Measurements from ENCODE around the gene SCYL1. TPM values are rescaled to one million over a fixed set of nuclear protein-coding genes. Genes with fewer than 3 reads are reported as not detected.
A peak's percentile ranks its signal among the peaks of the same experiment; 100 is the strongest.

The SCYL1 gene
- polyA plus RNA-seq, 1 donor (not counting 4 experiments of a cell fraction or from before 2014, with no cell fraction given): 31.3 TPM

DNA sequence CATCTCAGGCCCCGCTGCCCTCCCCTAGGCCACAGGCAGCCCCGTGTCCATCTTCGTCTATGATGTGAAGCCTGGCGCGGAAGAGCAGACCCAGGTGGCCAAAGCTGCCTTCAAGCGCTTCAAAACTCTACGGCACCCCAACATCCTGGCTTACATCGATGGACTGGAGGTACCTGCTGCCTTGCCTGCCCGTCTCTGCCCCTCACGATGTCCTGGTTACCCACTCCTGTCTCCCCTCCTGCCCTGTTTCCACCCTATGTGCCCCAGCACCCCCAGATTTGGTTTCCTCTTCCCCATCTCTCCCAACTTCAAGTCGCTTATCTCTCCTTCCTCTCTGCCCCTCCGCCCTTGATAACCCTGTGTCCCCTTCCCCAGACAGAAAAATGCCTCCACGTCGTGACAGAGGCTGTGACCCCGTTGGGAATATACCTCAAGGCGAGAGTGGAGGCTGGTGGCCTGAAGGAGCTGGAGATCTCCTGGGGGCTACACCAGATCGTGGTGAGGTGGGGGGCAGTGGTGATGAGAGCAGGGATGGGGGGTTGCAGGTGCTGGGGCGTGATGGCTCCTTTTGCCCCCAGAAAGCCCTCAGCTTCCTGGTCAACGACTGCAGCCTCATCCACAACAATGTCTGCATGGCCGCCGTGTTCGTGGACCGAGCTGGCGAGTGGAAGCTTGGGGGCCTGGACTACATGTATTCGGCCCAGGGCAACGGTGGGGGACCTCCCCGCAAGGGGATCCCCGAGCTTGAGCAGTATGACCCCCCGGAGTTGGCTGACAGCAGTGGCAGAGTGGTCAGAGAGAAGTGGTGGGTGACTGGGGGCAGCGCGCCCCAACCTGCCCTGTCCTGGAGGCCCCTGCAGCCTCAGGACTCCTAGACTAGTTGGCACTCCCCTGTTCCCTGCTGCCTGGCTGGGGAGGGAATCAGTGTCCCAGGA is 930 bp downstream of the SCYL1 start:
- peaks cover 10% of the 10 kb centered on the region for H3K4me1 ChIP-seq (ENCODE audit: control insufficient read depth, extremely low read depth, insufficient read depth, low read length)
- H3K79me2 ChIP-seq (ENCODE audit: control insufficient read depth, insufficient read depth, low read length): peaks cover 23% of the 10 kb centered on the region
- no peak for FAIRE-seq
- H4K20me1 ChIP-seq (ENCODE audit: control insufficient read depth, extremely low read depth, insufficient read depth, low read length): no peaks in the 10 kb centered on the region
- TF ChIP-seq CTCF (optimal IDR thresholded peaks at IDR 0.05 in 1 of 3, IDR thresholded peaks at IDR 0.05 in 1 of 3, conservative IDR thresholded peaks at IDR 0.05 in 1 of 3; ENCODE audit: extremely low read depth in 1 of 3, insufficient read depth in 2 of 3, low read length in 3 of 3) (no peak), EZH2 (IDR thresholded peaks at IDR 0.05; ENCODE audit: low read length) (no peak)
- peak overlapping the region; percentile 65 for H2AFZ ChIP-seq (ENCODE audit: control insufficient read depth, low read length)
- peak overlapping the region; percentile 78 to 93 (median 83) for H3K4me3 ChIP-seq (ENCODE audit: control insufficient read depth in 2 of 3, extremely low read depth in 1 of 3, insufficient read depth in 2 of 3, low read depth in 1 of 3, low read length in 3 of 3)
- peaks cover 14 to 26% of the 10 kb centered on the region in 2 experiments for H3K36me3 ChIP-seq (ENCODE audit: control insufficient read depth in 2 of 2, extremely low read depth in 1 of 2, insufficient read depth in 2 of 2, low read length in 2 of 2)
- peak overlapping the region; percentile 96 for H3K4me2 ChIP-seq (ENCODE audit: control insufficient read depth, extremely low read depth, insufficient read depth, low read depth, low read length)
- dilution Hi-C loops (cut with MboI; ENCODE audit: extremely low pct_ligation_motif_present, low sequenced_read_pairs): no loop called here
- no peaks in the 10 kb centered on the region for H3K9me3 ChIP-seq (ENCODE audit: control insufficient read depth, low read depth, low read length)
- H3K9ac ChIP-seq (ENCODE audit: control insufficient read depth, extremely low read depth, insufficient read depth, low read length): peak overlapping the region; percentile 92
- DNase-seq (ENCODE audit: low read depth, low spot score): no peak
- H3K9me1 ChIP-seq (ENCODE audit: control insufficient read depth, extremely low read depth, insufficient read depth, low read length): peaks cover 2% of the 10 kb centered on the region
- peak overlapping the region; percentile 74 for H3K27ac ChIP-seq (ENCODE audit: control insufficient read depth, insufficient read depth, low read length)
- H3K27me3 ChIP-seq (ENCODE audit: control insufficient read depth, extremely low read depth, insufficient read depth, low read length): peaks cover 5% of the 10 kb centered on the region

- Histone ChIP-seq H3K4me3 (ENCODE audit: control insufficient read depth in 2 of 3, extremely low read depth in 1 of 3, insufficient read depth in 2 of 3, low read depth in 1 of 3, low read length in 3 of 3) (no peak overlapping the region), H3K27me3 (ENCODE audit: control insufficient read depth, extremely low read depth, insufficient read depth, low read length) (peaks cover 5% of the 10 kb centered on the region), H3K4me2 (ENCODE audit: control insufficient read depth, extremely low read depth, insufficient read depth, low read depth, low read length) (no peak overlapping the region), H2AFZ (ENCODE audit: control insufficient read depth, low read length) (no peak overlapping the region), H4K20me1 (ENCODE audit: control insufficient read depth, extremely low read depth, insufficient read depth, low read length) (no peaks in the 10 kb centered on the region), H3K27ac (ENCODE audit: control insufficient read depth, insufficient read depth, low read length) (no peak overlapping the region), H3K36me3 (ENCODE audit: control insufficient read depth in 2 of 2, extremely low read depth in 1 of 2, insufficient read depth in 2 of 2, low read length in 2 of 2) (peaks cover 19 to 31% of the 10 kb centered on the region in 2 experiments), H3K9me1 (ENCODE audit: control insufficient read depth, extremely low read depth, insufficient read depth, low read length) (peaks cover 2% of the 10 kb centered on the region), H3K9ac (ENCODE audit: control insufficient read depth, extremely low read depth, insufficient read depth, low read length) (no peak overlapping the region), H3K79me2 (ENCODE audit: control insufficient read depth, insufficient read depth, low read length) (peaks cover 23% of the 10 kb centered on the region), H3K4me1 (ENCODE audit: control insufficient read depth, extremely low read depth, insufficient read depth, low read length) (peaks cover 10% of the 10 kb centered on the region), H3K9me3 (ENCODE audit: control insufficient read depth, low read depth, low read length) (no peaks in the 10 kb centered on the region)
- dilution Hi-C loops (cut with MboI; ENCODE audit: extremely low pct_ligation_motif_present, low sequenced_read_pairs): no loop called here
- FAIRE-seq (no peak), DNase-seq (ENCODE audit: low read depth, low spot score) (no peak)
- TF ChIP-seq EZH2 (IDR thresholded peaks at IDR 0.05; ENCODE audit: low read length) (no peak), CTCF (optimal IDR thresholded peaks at IDR 0.05 in 1 of 3, IDR thresholded peaks at IDR 0.05 in 1 of 3, conservative IDR thresholded peaks at IDR 0.05 in 1 of 3; ENCODE audit: extremely low read depth in 1 of 3, insufficient read depth in 2 of 3, low read length in 3 of 3) (no peak)
Observed at GRCh38 chr11:65526744-65527143, 1.9 kb downstream of the SCYL1 start.
